HG02884 (cell line): ENCODE results near the gene TRIM25.

Source experiments
- ATAC-seq: cut with Tn5 transposase; IDR thresholded peaks from one replicate; pipeline ENCODE4 v1.9.1; 2021; ENCODE audit warnings: mild to moderate bottlenecking, moderate library complexity; ENCODE audit not compliant: unreplicated experiment

TRIM25 gene

GRCh38 chr17:56896968-56897359 lies 16.9 kb downstream of the TRIM25 start:
- no peak for ATAC-seq

GRCh38 chr17:56896217-56896967 lies 17.5 kb downstream of the TRIM25 start:
- ATAC-seq, result no peak

GRCh38 chr17:56894859-56895455 lies 18.9 kb downstream of the TRIM25 start:
- no peak for ATAC-seq

GRCh38 chr17:56893503-56893902 lies 20.3 kb downstream of the TRIM25 start:
- no peak for ATAC-seq

- no peak for ATAC-seq
Measured at GRCh38 chr17:56892333-56892732, 21.5 kb downstream of the TRIM25 start.

GRCh38 chr17:56891751-56892150 lies 22.1 kb downstream of the TRIM25 start:
- no peak for ATAC-seq

GRCh38 chr17:56890906-56891674 lies 22.8 kb downstream of the TRIM25 start:
- no peak for ATAC-seq

- ATAC-seq, result no peak
Measured at GRCh38 chr17:56890390-56890789, 23.5 kb downstream of the TRIM25 start.

- ATAC-seq, result no peak
Measured at GRCh38 chr17:56887552-56888467, 26.0 kb downstream of the TRIM25 start.

- ATAC-seq, result no peak
Measured at GRCh38 chr17:56887105-56887504, 26.7 kb downstream of the TRIM25 start.

GRCh38 chr17:56886288-56886731 lies 27.5 kb downstream of the TRIM25 start:
- no peak for ATAC-seq

- ATAC-seq, result no peak
Measured at GRCh38 chr17:56885312-56885657, 28.6 kb downstream of the TRIM25 start.

- no peak for ATAC-seq
Measured at GRCh38 chr17:56884483-56885311, 29.2 kb downstream of the TRIM25 start.

GRCh38 chr17:56883616-56884015 lies 30.2 kb downstream of the TRIM25 start:
- no peak for ATAC-seq

GRCh38 chr17:56881685-56882295 lies 32.1 kb downstream of the TRIM25 start:
- no peak for ATAC-seq

- ATAC-seq, result no peak
Measured at GRCh38 chr17:56880571-56880970, 33.3 kb downstream of the TRIM25 start.

- ATAC-seq, result no peak
Measured at GRCh38 chr17:56880133-56880532, 33.7 kb downstream of the TRIM25 start.

- ATAC-seq, result no peak
Measured at GRCh38 chr17:56879280-56879679, 34.6 kb downstream of the TRIM25 start.

- no peak for ATAC-seq
Measured at GRCh38 chr17:56876766-56877179, 37.1 kb downstream of the TRIM25 start.
